Stimulated activated CD8-positive, alpha-beta memory T cell treated with anti-CD3 and anti-CD28 coated beads, Interleukin-7, amount 100 ng/mL, for 24 hours (primary cell): ENCODE results near the gene THEM5.
"Not testable (repeated sequence)": the region's sequence is repeated elsewhere in the genome, so short reads cannot be mapped to it uniquely, and the experiment has no call there.

Experiments
- DNase-seq: peaks from one replicate; pipeline ENCODE4 v3.0.0-alpha.2; 2020; ENCODE audit warnings: low read depth

The THEM5 gene

GRCh38 chr1:151867765-151868411 is 14.4 kb upstream of the THEM5 start:
- DNase-seq = no peak

DNA sequence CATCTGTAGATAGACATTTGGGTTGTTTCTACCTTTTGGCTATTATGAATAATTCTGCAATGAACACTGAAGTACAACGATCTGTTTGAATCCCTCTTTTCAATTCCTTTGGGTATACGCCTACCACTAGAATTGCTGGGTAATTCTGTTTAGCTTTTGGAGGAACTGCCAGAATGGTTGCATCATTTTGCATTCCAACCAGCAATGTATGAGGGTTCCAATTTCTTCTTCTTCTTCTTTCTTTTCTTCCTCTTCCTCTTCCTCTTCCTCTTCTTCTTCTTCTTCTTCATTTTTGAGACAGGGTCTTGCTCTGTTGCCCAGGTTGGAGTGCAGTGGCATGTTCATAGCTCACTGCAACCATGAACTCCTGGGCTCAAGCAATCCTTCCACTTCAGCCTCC is 13.8 kb upstream of the THEM5 start:
- no peak for DNase-seq

GRCh38 chr1:151864411-151864810 is 10.9 kb upstream of the THEM5 start:
- DNase-seq = no peak

- DNase-seq = no peak
Observed at GRCh38 chr1:151862604-151863003, 9.1 kb upstream of the THEM5 start.

- DNase-seq = no peak
Observed at GRCh38 chr1:151860504-151861187, 7.1 kb upstream of the THEM5 start.

DNA sequence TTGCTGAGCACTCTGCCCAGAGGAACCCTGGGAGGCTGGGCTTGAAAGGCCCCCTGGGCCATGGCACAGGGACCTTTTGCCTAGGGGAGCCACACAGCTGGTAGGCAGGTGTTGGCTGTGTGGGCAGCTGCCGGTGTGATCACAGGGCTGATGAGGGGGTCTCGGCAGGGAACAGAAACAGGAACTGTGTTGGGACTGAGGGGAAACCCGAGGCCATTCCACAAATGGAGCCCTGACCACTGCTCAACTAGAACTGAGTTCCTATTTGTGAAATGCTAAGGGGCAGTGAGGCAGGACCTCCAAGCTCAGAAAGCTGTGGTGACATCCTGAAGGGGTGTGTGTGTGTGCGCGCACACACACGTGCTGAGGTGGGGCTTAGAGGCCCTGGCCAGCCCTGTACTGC is 6.4 kb upstream of the THEM5 start:
- no peak for DNase-seq

DNA sequence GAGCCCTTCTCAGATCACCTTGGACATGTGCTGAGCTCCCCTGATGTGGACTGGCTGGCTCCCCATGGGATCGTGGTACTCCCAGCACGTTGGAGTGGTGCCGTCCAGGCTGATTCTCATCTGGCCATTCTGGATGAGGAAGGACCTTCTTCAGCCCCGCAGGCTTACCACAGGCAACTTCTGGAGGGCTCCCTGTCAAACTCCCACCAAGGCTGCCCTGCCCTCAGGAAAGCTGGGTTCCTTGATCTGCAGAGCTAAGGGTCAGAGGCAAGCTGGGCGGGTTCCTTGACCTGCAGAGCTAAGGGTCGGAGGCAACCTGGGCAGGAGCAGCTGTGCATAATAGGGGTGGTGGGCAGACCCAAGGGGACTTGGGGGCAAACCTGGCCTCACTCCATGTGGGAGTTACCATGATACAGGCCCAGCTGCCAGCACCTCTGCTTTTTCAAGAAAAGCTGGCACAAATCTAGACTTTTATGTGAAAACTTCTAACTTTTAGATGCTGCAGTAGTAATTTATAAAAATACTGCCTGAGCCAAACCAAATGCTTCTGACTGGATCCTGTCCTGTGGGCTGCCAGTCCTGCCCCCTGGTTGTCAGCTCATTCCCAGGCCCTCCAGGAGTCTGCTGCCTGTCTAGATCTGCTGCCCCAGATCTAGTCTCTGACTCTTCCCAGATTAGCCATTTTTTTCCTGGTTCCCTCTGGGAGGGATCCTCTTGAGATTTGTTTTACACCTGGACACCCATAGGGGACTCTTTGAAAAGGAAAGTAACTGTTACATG is 5.6 kb upstream of the THEM5 start:
- DNase-seq = no peak

- DNase-seq = no peak
Observed at GRCh38 chr1:151858030-151858746, 4.7 kb upstream of the THEM5 start.

DNA sequence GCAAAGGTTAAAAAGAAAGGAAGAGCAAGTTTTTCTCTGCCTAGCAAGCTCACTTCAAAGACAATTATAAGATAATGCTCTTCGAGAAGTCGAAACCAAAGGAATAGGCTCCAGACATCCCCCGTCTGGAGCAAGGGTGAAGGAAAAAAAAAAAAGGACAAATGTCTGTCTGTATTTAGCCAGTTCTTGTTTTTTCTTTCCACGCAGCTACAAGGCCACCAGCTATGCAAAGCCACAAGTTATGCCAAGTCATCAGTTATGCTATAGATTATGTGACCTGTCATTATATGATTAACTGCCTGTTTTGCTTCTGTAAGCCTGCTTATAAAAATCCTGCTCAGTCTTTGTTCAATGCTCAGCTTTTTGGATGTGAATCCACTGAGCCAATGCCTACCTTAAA is 2.4 kb upstream of the THEM5 start:
- no peak for DNase-seq

- not testable (repeated sequence) for DNase-seq
Observed at GRCh38 chr1:151855516-151855915, 2.0 kb upstream of the THEM5 start.

- no peak for DNase-seq
Observed at GRCh38 chr1:151854658-151855057, 1.1 kb upstream of the THEM5 start.

DNA sequence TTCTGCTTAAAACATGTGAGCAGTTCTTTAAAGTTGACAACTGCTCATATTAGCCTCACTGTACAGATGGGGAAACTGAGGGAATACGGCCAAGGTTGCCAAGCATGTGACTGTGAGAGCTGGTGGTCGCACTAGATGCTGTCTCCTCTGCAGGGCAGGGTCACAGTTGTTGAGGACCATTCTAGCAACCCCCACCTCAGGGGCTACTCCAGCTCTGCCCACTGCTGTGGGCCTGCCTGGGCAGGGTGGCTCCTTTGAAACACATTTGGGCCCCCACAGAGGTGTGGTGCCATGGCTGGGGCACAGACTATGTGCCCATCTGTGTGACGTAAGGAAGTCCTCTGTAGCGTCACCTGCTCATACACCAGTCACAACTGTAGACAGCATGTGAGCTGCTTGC is 779 bp downstream of the THEM5 start:
- DNase-seq = no peak

DNA sequence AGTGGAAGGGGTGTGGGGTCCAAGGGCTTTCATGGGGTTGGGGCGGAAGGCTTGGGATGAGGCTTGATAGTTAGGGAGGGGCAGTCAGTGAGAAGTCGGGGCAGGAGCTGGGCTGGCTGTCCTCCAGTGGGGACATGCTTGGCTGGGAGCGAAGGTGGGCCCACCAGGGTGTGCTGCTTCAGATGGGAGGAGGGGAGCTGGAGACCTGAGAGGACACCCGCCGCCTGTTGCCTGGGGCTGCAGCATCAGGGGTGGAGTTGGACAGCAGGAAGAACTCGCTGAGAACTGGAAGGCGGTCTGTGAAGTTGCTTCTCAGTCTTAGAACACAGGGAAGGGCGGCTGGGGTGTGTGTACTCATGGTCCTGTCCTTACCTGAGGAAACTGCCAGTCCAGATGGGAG is 1.6 kb downstream of the THEM5 start:
- DNase-seq = no peak

GRCh38 chr1:151849871-151850270 is 3.6 kb downstream of the THEM5 start:
- no peak for DNase-seq

- DNase-seq = no peak
Observed at GRCh38 chr1:151849126-151849525, 4.4 kb downstream of the THEM5 start.

DNA sequence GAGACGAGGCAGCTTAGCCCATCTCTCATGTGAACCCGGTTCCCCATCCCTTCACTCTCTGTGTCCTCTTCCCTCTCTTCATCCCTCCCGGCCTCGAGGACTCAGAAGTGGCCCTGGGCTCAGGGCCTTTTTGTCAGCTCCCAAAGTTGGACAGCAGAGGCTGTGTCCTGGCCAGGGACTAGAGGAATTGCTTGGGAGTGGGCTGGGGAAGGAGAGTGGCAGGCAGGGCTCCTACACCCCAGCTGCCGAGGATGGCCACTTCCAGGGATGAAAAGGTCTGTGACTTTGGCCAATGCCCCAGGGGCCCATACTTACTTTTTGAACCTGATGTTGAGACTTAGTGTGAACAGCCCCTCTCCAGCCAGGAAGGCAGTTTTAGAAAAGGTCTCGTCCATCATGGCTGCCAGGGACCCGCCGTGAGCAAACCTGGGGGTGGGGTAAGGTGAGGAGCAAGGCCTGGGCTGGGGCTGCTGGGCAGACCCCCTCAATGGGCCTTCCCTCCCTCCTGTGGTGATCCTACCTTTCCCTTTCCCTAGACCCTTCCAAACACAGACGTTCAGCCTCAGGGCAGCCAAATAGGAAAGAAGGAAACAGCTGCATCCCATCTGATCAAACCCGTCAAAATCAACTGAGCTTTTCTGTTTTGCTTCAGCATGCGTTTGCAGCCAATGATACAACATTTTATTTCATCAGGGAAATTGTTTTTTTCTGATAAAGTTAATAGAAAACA is 5.5 kb downstream of the THEM5 start:
- DNase-seq = no peak

DNA sequence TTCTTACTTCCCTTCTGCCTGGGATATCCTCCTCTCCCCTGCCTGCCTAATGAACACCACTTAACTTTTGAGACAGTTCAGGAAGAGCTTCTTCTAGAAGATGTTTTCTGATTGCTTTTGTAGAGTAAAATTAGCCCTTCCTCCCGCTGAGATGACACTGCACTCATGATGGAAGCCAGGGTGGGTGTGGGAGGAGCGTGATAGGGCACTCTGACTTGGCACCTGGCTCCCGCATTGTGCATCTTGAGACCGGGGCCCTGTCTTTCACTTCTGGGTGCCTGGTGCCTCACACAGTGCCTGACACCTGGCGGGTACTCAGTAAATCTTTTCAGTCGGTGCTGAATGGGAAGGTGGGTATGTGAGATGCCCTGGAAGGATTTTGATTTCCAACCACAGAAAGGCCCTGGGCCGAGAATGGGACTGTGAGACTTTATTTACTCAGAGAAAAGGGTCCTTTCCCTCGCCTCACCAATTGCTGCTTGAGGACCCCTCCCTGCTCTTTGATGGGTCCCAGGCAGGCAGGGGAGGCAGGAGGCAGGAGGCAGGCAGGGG is 6.8 kb downstream of the THEM5 start:
- DNase-seq = no peak

GRCh38 chr1:151846062-151846568 is 7.4 kb downstream of the THEM5 start:
- DNase-seq = no peak

GRCh38 chr1:151843398-151843797 is 10.1 kb downstream of the THEM5 start:
- DNase-seq = no peak

DNA sequence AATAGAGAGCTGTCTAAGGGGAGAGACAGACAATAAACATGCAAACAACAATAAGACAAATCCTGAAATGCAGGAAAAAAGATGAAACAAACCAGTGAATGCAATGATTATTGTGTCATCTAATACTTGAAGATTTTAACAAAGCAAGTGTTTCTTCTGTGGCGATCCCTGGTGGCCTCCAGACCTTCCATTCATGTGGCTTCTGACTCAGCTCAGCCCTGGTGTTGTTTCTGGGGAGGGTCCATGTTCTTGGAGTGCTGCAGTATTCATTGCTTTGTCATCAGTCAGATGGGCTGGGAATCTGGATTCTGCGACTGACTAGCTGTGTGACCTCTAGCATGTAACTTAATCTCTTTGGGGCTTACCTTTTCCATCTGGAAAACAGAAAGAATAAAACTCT is 12.4 kb downstream of the THEM5 start:
- DNase-seq = no peak

- no peak for DNase-seq
Observed at GRCh38 chr1:151840421-151840820, 13.1 kb downstream of the THEM5 start.
